ENCODE results near the gene COMMD10. TPM values are rescaled to one million over a fixed set of nuclear protein-coding genes. Genes with fewer than 3 reads are reported as not detected.
"Not testable (repeated sequence)": the region's sequence is repeated elsewhere in the genome, so short reads cannot be mapped to it uniquely, and the experiment has no call there.

Gene COMMD10
- 35.1 TPM for total RNA-seq

DNA sequence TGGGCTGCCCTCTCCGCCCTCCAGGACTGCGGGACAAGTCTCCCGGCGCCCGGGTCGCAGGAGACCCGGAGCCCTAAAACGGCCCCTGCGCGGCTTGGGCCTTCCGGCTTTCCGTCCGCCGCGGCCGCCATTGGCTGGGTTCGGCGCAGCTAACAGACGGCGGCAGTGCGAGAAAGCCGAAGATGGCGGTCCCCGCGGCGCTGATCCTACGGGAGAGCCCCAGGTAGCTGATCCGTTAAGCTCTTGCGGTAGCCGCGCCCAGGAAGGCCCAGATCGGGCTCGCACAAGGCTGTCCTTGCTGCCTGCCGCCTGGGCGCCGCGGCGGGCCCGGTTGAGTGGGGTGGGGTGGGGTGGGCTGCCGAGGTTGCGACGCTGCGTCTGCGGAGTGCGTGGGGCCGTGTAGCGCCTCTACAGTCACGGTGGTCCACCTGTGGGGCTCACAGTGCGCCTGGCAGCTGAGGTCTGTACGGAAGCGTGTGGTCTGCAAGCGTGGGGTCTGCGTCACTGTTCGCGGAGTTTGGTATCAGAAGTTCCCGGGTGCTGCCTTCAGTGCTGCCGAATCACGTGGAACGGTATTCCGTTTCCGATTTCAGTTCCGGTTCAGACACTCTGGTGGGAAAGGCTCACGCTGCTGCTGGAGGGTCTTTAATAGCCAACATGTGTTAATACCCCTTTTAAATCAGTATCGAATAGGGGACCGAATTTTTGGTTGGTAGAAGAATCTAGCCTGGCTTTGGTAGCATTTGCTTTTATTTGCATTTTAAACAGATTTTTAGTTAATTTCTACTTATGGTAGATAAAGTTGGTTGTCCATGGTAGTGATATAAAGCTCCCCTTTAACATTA lies at the start of gene COMMD10:
Gene COMMD10, plus strand, starts transcription at position 155 of the 845 bp plus-strand sequence.
- DNase-seq: peak; percentile 63

DNA sequence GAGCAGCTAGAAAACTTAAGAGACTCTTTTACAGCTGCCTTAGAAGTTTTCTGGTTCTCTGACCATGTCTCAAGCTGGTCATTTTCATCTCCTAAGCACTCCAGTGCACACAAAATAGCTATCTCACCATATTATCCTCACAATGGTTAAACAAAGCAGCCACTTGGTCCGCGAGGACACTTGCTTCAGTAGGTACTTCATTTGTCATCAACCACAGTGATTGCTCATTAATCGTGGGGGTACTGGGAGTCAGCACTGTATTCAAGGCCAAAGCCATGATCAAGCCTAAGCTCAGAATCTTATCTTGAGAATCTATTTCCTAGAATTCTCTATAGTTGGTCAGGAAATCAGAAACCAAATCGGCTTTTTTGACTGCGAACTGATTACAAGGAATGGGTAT lies 49.7 kb upstream of the COMMD10 start:
- DNase-seq: no peak

- DNase-seq: no peak
Measured at GRCh38 chr5:116037236-116037822, 47.5 kb upstream of the COMMD10 start.

DNA sequence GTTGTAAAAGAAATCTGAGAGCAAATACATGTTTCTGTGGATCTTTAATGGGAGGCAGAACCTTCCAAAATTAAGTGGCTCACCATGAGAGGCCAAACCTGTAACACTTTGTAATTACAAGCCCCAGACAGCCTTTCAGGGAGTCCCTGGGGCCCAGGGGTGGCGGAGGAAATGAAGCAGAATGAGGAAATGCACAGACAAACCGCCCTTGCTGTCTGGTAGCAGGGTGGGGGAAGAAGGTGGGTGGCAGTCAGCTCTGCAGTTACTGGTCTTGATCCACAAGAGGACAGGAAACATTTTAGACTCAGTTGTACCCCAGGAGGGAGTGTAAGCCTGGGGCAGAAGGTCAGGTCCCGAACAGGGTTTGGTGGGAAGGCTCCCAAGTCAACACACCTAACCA lies 46.0 kb upstream of the COMMD10 start:
- no peak for DNase-seq

DNA sequence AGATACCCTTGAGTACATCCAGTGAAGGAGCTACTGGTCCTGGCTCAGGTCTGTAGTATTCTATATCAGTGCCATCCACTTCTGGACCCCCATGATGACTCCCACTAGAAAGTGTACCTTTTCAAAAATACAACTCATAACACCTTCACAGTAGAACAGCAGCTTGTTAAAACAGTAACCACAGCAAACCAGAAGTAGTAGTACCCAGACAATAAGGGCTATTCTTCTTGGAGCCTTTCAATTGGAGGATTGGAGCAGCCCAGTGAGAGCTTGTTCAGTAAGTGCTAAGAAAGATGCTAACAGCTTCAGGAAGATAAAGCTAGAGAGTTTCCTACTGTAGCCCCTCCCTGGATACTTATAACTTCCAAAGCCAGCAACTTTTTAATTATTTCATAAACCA lies 42.5 kb upstream of the COMMD10 start:
- no peak for DNase-seq

- DNase-seq: no peak
Measured at GRCh38 chr5:116044073-116044472, 40.8 kb upstream of the COMMD10 start.

GRCh38 chr5:116045821-116046220 lies 39.0 kb upstream of the COMMD10 start:
- DNase-seq: no peak

- no peak for DNase-seq
Measured at GRCh38 chr5:116046261-116046660, 38.6 kb upstream of the COMMD10 start.

DNA sequence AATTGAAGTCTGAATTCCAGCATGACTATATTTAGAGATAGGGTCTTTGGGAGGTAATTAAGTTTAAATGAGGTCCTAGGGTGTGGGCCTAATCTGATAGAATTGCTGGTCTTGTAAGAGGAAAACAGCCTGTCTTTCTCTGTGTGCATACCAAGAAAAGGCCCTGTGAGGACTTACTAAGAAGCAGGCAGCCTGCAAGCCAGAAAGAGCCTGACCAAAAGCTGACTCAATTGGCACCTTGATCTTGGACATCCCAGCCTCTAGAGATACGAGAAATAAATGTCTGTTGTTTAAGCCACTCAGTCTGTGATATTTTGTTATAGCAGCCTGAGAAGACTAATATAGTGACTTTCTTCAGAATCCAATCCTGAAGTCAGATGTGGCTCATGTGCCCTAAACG lies 38.0 kb upstream of the COMMD10 start:
- no peak for DNase-seq

GRCh38 chr5:116058346-116058936 lies 26.4 kb upstream of the COMMD10 start:
- no peak for DNase-seq

GRCh38 chr5:116062352-116062751 lies 22.5 kb upstream of the COMMD10 start:
- no peak for DNase-seq

GRCh38 chr5:116063950-116064349 lies 20.9 kb upstream of the COMMD10 start:
- DNase-seq: no peak

- DNase-seq: no peak
Measured at GRCh38 chr5:116068028-116068632, 16.7 kb upstream of the COMMD10 start.

DNA sequence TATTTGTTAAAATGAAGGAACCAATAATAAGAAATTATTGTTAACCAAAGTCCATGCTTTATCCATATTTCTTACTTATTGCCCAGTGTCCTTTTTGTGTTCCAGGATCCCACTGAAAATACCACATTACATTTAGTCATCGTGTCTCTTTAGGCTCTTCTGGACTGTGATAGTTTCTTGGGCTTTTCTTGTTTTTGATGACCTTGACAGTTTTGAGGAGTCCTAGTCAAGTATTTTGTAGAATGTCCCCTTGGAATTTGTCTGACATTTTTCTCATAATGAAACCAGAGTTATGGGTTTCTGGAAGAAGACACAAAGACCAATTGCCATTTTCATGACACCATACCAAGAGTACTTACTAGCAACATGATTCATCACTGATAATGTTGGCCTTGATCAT lies 13.6 kb upstream of the COMMD10 start:
- no peak for DNase-seq

DNA sequence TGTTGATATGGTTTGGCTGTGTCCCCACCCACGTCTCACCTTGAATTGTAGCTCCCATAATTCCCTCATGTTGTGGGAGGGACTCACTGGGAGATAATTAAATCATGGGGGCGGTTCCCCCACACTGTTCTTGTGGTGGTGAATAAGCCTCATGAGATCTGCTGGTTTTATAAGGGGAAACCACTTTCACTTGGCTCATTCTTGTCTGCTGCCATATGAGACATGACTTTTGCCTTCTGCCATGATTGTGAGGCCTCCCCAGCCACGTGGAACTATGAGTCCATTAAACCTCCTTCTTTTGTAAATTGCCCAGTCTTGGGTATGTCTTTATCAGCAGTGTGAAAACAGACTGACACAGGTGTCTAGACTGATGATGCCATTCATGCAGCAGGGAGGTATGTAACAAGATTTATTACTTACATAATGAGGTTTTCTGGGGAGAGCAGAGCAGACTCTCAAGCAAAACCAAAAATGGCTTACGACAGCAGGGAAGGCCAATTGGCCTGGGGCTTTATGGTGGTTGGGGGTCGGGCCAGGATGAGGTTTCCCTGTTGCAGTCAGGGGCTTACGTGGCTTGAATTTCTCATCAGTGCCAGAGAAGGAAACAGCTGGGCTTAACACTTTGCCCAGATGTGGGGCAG lies 9.5 kb upstream of the COMMD10 start:
- DNase-seq: no peak

DNA sequence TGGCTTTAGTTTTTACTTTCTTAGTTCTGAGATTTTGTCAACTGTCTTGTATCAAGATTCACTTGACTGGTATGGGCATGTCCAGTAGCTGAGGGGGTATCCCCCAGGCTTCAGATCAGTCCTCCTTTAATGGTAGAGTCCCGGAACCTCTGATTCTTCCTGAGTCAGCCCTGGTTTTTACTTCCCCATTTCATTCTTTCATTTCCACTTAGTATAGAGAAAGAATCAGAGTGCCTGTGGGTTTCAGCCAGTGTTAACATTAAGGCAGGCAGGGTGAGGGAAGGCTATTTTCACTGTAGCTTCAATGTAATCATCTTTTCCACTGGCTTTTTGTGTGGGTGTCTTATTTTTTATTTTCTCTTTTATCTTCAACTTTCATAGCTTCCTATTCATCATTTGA lies 8.3 kb upstream of the COMMD10 start:
- no peak for DNase-seq

DNA sequence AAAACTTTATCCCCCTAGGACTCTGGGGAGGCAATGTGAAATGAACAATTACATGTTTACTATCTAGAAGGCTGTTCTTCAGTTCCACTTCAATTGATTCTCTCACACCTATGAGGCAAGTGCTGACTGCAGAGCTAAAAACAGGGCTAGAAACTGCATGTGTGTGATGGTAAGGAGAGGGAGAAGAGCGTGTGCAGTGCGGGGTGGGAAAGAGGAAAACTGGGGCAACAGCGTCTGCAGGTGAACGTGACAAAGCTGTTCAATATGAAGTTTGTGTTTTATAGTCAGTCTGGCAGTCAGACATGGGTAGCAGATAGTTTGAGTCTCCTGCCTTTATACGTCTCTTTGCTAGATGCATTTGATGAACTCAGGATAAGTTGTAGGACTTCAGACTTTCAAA lies 6.6 kb upstream of the COMMD10 start:
- no peak for DNase-seq

DNA sequence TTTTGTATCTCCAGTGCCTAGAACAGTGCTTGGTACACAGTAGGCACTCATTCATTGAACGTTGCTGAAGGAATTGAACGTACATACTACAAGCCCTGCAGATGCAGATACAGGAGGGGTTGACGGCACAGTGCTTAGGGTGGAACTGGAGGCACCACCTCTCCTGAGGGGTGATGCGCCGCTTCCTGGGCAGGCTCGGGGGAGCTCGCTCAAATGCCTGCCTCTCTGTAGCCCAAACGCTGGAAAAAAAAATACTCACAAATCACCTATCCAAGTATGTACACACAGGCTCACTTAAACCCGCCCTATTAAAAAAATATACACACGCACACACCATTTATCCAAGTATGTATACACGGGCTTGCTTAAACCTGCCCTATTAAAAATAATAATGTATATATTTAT lies 536 bp upstream of the COMMD10 start:
- no peak for DNase-seq

DNA sequence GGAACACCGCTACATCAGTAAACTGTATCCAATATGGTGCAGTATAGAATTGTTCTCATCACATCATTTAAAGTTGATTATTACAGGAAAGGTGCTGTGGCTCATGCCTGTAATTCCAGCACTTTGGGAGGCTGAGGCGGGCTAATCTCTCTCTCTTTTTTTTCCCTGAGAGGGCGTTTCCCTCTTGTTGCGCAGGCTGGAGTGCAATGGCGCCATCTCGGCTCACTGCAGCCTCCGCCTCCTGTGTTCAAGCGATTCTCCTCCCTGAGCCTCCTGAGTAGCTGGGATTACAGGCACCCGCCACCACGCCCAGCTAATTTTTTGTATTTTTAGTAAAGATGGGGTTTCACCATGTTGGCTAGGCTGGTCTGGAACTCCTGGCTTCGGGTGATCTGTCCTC lies 1.5 kb downstream of the COMMD10 start:
- DNase-seq: not testable (repeated sequence)

GRCh38 chr5:116088062-116088461 lies 3.2 kb downstream of the COMMD10 start:
- DNase-seq: no peak

DNA sequence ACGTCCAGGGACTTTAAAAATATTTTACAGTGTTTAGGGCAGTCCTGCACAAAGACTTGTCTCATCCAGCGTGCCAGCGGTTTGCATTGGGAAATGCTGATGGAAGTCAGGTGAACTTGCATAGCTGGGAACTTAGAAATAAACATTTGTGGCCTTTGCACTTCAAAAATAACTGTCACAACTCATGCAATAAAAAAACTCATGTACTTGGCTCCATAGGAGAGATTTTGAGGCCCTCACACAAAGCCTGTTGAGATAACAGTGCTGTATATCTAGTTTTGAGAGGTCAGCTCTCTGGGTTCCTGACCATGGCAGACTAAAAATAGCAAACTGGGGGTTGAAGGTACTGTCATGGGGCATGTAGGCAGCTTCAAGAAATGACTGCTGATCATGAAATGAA lies 5.5 kb downstream of the COMMD10 start:
- DNase-seq: no peak

GRCh38 chr5:116091416-116091815 lies 6.6 kb downstream of the COMMD10 start:
- no peak for DNase-seq

DNA sequence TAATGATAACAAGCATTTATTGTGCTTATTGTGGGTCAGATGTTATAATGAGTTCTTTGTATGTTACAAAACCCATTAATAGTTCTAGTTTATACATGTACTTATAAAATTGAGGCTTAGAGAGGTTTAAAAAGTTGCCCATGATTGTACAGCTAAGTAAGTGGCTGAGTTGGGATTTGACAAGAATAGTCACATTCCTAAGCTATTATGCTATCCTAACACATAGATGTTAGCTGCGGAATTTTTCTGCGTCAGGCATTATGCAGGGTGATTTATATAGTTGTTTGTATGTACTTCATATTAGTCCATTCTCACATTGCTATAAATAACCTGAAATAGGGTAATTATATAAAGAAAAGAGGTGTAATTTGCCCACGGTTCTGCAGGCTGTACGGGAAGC lies 12.5 kb downstream of the COMMD10 start:
- no peak for DNase-seq
